GM18526 (cell line): ENCODE results near the gene HSPB3.

Source experiments
- POLR2A ChIP-seq: IDR thresholded peaks from 3 replicates; pipeline ENCODE4 v1.6.1; 2011; ENCODE audit not compliant: insufficient read length; ENCODE audit errors: extremely low read depth

The HSPB3 gene

GRCh38 chr5:54454602-54455001 lies 897 bp upstream of the HSPB3 start:
- no peak for TF ChIP-seq POLR2A

GRCh38 chr5:54457094-54457862 lies 1.8 kb downstream of the HSPB3 start:
- TF ChIP-seq POLR2A: no peak

GRCh38 chr5:54458221-54458620 lies 2.7 kb downstream of the HSPB3 start:
- no peak for TF ChIP-seq POLR2A

- no peak for TF ChIP-seq POLR2A
Measured at GRCh38 chr5:54460181-54460919, 4.9 kb downstream of the HSPB3 start.

- no peak for TF ChIP-seq POLR2A
Measured at GRCh38 chr5:54462281-54462680, 6.8 kb downstream of the HSPB3 start.

GRCh38 chr5:54463713-54464112 lies 8.2 kb downstream of the HSPB3 start:
- no peak for TF ChIP-seq POLR2A

GRCh38 chr5:54469622-54470021 lies 14.1 kb downstream of the HSPB3 start:
- no peak for TF ChIP-seq POLR2A

GRCh38 chr5:54470128-54470527 lies 14.6 kb downstream of the HSPB3 start:
- TF ChIP-seq POLR2A: no peak

- no peak for TF ChIP-seq POLR2A
Measured at GRCh38 chr5:54470677-54471076, 15.2 kb downstream of the HSPB3 start.

GRCh38 chr5:54471398-54471797 lies 15.9 kb downstream of the HSPB3 start:
- no peak for TF ChIP-seq POLR2A

- TF ChIP-seq POLR2A: no peak
Measured at GRCh38 chr5:54476682-54477081, 21.2 kb downstream of the HSPB3 start.

- no peak for TF ChIP-seq POLR2A
Measured at GRCh38 chr5:54477941-54478478, 22.5 kb downstream of the HSPB3 start.

- no peak for TF ChIP-seq POLR2A
Measured at GRCh38 chr5:54480296-54480695, 24.8 kb downstream of the HSPB3 start.

- no peak for TF ChIP-seq POLR2A
Measured at GRCh38 chr5:54484219-54484894, 28.9 kb downstream of the HSPB3 start.

- no peak for TF ChIP-seq POLR2A
Measured at GRCh38 chr5:54491326-54491725, 35.8 kb downstream of the HSPB3 start.

GRCh38 chr5:54492178-54492577 lies 36.7 kb downstream of the HSPB3 start:
- TF ChIP-seq POLR2A: no peak
